GM23248 (cell line): ENCODE measurements around the gene PCBP3.

Source experiments
- EZH2 ChIP-seq: fragments of 200-600 bp; sonication (generic); IDR thresholded peaks from 2 replicates; pipeline ENCODE4 v1.6.1; 2018; ENCODE audit warnings: antibody characterized with exemption, mild to moderate bottlenecking; ENCODE audit not compliant: insufficient read depth, poor library complexity, severe bottlenecking
- EZH2phosphoT487 ChIP-seq: fragments of 200-600 bp; sonication (generic); IDR thresholded peaks from 2 replicates; pipeline ENCODE4 v1.6.1; 2018; ENCODE audit warnings: antibody characterized with exemption, moderate library complexity, mild to moderate bottlenecking, low read depth; ENCODE audit not compliant: insufficient read depth

DNA sequence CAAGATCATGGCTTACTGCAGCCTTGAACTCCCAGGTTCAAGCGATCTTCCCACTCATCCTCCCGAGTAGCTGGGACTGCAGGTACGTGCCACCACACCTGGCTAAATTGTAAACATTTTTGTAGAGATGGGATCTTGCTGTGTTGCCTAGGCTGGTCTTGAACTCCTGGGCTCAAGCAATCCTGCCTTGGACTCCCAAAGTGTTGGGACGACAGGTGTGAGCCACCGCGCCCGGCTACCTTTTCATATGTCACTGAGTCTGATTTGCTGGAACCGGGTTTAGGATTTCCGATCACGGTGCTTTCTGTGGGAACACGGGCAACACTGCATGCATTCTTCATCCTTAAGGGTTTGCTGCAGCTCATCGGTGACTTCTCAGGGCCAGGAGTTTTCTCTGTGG, 32.2 kb upstream of the PCBP3 start:
- TF ChIP-seq EZH2 (no peak), EZH2phosphoT487 (no peak)
